T-cell (primary cell): ENCODE results near the gene A2ML1. TPM values are rescaled to one million over a fixed set of nuclear protein-coding genes. Genes with fewer than 3 reads are reported as not detected.
"Not testable (repeated sequence)": the region's sequence is repeated elsewhere in the genome, so short reads cannot be mapped to it uniquely, and the experiment has no call there.

Experiments
- ATAC-seq, 4 experiments: fragments of 200-7000 bp in 3 of 4; fragments of 150-1000 bp in 1 of 4; cut with Tn5 transposase; replicated peaks in 1 of 4; 1 replicate in 3 of 4; 2 replicates in 1 of 4; pipeline ENCODE4 v1.10.0; 2021; ENCODE audit warnings: moderate library complexity in 3 of 4, mild to moderate bottlenecking in 2 of 4, moderate number of reproducible peaks in 1 of 4
- CTCF ChIA-PET, 2 donors: fragments of 300-600 bp; sonication (Branson Sonifier 250); formaldehyde crosslinking; loops; one replicate each; lab custom pipeline; 2022; ENCODE audit warnings: antibody characterized with exemption in 2 of 2; lab: Charles Lee
- POLR2A ChIA-PET, 2 donors: fragments of 300-600 bp; sonication (Branson Sonifier 250); formaldehyde crosslinking; loops; one replicate each; lab custom pipeline; 2022; ENCODE audit warnings: antibody characterized with exemption in 2 of 2; lab: Charles Lee
- DNase-seq, 35 experiments: peaks; one replicate each; pipeline versions ENCODE4 v3.0.0 to v3.0.0-alpha.2; 2013 to 2023
- H3K27ac ChIP-seq: one replicate; pipeline ENCODE4 v1.5.1; 2013; ENCODE audit warnings: low read length
- H3K27me3 ChIP-seq, 2 experiments: replicated peaks in 1 of 2; 1 replicate in 1 of 2; 2 replicates in 1 of 2; pipeline versions ENCODE4 v1.6.1 to v1.7.0; 2013; ENCODE audit warnings: low read length in 1 of 2, mixed read lengths in 1 of 2; ENCODE audit not compliant: control insufficient read depth in 2 of 2, insufficient read depth in 2 of 2; ENCODE audit errors: extremely low read depth in 1 of 2
- H3K36me3 ChIP-seq, 2 donors: 1 replicate in 1 of 2; 2 replicates in 1 of 2; pipeline versions ENCODE4 v1.6.1 to v1.7.0; 2013; ENCODE audit warnings: low read length in 1 of 2; ENCODE audit not compliant: control insufficient read depth in 2 of 2, insufficient read depth in 1 of 2; ENCODE audit errors: extremely low read depth in 1 of 2
- H3K4me1 ChIP-seq, 2 experiments: 1 replicate in 1 of 2; 2 replicates in 1 of 2; pipeline versions ENCODE4 v1.6.1 to v1.7.0; 2013; ENCODE audit warnings: low read length in 2 of 2, mixed read lengths in 1 of 2; ENCODE audit not compliant: insufficient read depth in 2 of 2, control insufficient read depth in 1 of 2; ENCODE audit errors: extremely low read depth in 1 of 2
- H3K4me3 ChIP-seq, 2 donors: 1 replicate in 1 of 2; 2 replicates in 1 of 2; pipeline versions ENCODE4 v1.5.1 to v1.7.0; 2013; ENCODE audit warnings: mild to moderate bottlenecking in 2 of 2, low read length in 1 of 2, moderate library complexity in 1 of 2; ENCODE audit not compliant: control insufficient read depth in 1 of 2; ENCODE audit errors: extremely low read depth in 1 of 2
- H3K9me3 ChIP-seq: 2 replicates; pipeline ENCODE4 v1.7.0; 2013
- H3K27ac Mint-ChIP-seq, 2 donors: one replicate each; pipeline ENCODE4 v1.8.0; 2020 to 2021; ENCODE audit warnings: mild to moderate bottlenecking in 2 of 2, mixed read lengths in 2 of 2
- H3K27me3 Mint-ChIP-seq, 2 donors: one replicate each; pipeline ENCODE4 v1.8.0; 2021 to 2022; ENCODE audit warnings: mixed read lengths in 2 of 2
- H3K36me3 Mint-ChIP-seq: one replicate; pipeline ENCODE4 v1.8.0; 2021; ENCODE audit warnings: mixed read lengths
- H3K4me1 Mint-ChIP-seq, 3 donors: one replicate each; pipeline ENCODE4 v1.8.0; 2020 to 2022; ENCODE audit warnings: mixed read lengths in 3 of 3, mild to moderate bottlenecking in 1 of 3
- H3K4me3 Mint-ChIP-seq, 3 donors: one replicate each; pipeline ENCODE4 v1.8.0; 2020 to 2022; ENCODE audit warnings: mild to moderate bottlenecking in 3 of 3, mixed read lengths in 3 of 3, moderate library complexity in 3 of 3
- H3K9me3 Mint-ChIP-seq, 3 donors: one replicate each; pipeline ENCODE4 v1.8.0; 2020 to 2022; ENCODE audit warnings: mixed read lengths in 3 of 3
- WGBS: methylation state at CpG from one replicate; pipeline ENCODE4 v1.1.5; 2013; ENCODE audit warnings: missing lambda C conversion rate; ENCODE audit not compliant: insufficient coverage; 5-methylcytosine and 5-hydroxymethylcytosine counted together
- total RNA-seq, 35 experiments: library from RNA in 6 of 35; stranded (reverse) in 6 of 35; fragments of 120-200 nt in 1 of 35; gene quantifications; one replicate each; pipeline versions ENCODE4 v1.2.1 to v1.2.4 and lab custom pipeline; 2013 to 2026

The A2ML1 gene
- total RNA-seq, 5 donors from 2014 or later (not counting 1 experiment from before 2014, with no cell fraction given) = not detected

DNA sequence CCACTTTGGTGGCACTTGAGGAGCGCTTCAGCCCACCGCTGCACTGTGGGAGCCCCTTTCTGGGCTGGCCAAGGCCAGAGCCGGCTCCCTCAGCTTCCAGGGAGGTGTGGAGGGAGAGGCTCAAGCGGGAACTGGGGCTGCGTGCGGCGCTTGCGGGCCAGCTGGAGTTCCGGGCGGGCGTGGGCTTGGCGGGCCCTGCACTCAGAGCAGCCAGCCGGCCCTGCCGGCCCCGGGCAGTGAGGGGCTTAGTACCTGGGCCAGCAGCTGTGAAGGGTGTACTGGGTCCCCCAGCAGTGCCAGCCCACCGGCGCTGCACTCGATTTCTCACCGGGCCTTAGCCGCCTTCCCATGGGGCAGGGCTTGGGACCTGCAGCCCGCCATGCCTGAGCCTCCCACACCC, 27.8 kb upstream of the A2ML1 start:
- WGBS = 94% methylated on average over 20 of the region's 21 CpGs
- H3K27ac ChIP-seq, H3K4me1 Mint-ChIP-seq, H3K4me3 ChIP-seq, POLR2A ChIA-PET, H3K27me3 Mint-ChIP-seq, CTCF ChIA-PET, H3K9me3 Mint-ChIP-seq, H3K36me3 Mint-ChIP-seq, H3K27ac Mint-ChIP-seq, ATAC-seq, DNase-seq, H3K9me3 ChIP-seq, H3K27me3 ChIP-seq, H3K36me3 ChIP-seq, H3K4me3 Mint-ChIP-seq, H3K4me1 ChIP-seq: not testable (repeated sequence)

DNA sequence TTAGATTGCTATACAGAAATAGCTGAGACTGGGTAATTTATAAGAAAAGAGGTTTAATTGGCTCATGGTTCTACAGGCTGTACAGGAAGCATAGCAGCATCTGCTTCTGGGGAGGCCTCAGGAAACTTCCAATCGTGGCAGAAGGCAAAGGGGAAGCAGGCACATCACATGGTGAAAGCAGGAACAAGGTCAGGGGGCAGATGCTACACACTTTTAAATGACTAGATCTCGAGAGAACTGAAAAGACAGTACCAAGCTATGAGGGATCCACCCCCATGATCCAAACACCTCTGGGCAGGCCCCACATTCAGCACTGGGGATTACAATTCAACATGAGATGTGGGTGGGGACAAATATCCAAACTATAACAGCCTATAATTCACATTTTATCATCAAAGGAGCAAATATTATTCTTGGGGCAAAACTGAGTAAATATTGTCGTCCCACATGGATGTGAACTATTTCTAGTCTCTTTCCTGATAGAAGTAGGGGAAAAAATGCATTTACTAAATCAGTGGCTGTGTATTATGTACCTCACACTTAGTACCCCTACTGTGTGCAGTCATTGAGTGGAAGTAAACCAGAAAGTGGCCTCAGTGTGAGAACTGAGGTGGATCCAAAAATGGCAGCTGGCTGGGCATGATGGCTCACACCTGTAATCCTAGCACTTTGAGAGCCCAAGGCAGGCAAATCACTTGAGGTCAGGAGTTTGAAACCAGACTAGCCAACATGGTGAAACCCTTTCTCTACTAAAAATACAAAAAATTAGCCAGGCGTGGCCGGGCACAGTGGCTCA, 25.4 kb upstream of the A2ML1 start:
- WGBS = 83% methylated on average over 2 of the region's 5 CpGs
- no peak overlapping the region for H3K4me3 Mint-ChIP-seq
- Histone ChIP-seq H3K4me1 (no peaks in the 10 kb centered on the region), H3K27ac (no peak overlapping the region), H3K36me3 (no peaks in the 10 kb centered on the region), H3K4me3 (no peak overlapping the region), H3K27me3 (peaks cover 0 to 5% of the 10 kb centered on the region in 2 experiments), H3K9me3 (no peaks in the 10 kb centered on the region)
- H3K27me3 Mint-ChIP-seq = no peaks in the 10 kb centered on the region
- POLR2A ChIA-PET = no interaction called here
- no peak for ATAC-seq
- no peak for DNase-seq
- CTCF ChIA-PET = interaction anchor here in 1 of 2 donors (0.6 kb wide), 1 partner anchor 316 kb away, joined by 3 read pairs; no protein-coding TSS in a partner anchor
- H3K36me3 Mint-ChIP-seq = no peaks in the 10 kb centered on the region
- no peak overlapping the region for H3K27ac Mint-ChIP-seq
- H3K4me1 Mint-ChIP-seq = no peaks in the 10 kb centered on the region
- H3K9me3 Mint-ChIP-seq = no peaks in the 10 kb centered on the region

DNA sequence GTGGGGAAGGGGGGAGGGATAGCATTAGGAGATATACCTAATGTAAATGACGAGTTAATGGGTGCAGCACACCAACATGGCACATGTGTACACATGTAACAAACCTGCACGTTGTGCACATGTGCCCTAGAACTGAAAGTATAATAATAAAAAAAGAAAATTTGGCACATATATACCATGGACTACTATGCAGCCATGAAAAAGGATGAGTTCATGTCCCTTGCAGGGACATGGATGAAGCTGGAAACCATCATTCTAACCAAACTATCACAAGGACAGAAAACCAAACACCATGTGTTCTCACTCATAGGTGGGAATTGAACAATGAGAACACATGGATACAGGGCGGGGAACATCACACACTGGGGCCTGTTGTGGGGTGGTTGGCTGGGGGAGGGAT, 21.2 kb upstream of the A2ML1 start:
- WGBS = no CpG with 5 or more reads among the region's 3 CpGs
- H3K36me3 ChIP-seq, H3K27me3 Mint-ChIP-seq, POLR2A ChIA-PET, H3K9me3 Mint-ChIP-seq, H3K9me3 ChIP-seq, H3K27me3 ChIP-seq, ATAC-seq, H3K4me1 Mint-ChIP-seq, CTCF ChIA-PET, H3K4me3 ChIP-seq, DNase-seq, H3K4me1 ChIP-seq, H3K4me3 Mint-ChIP-seq, H3K36me3 Mint-ChIP-seq, H3K27ac ChIP-seq, H3K27ac Mint-ChIP-seq: not testable (repeated sequence)

DNA sequence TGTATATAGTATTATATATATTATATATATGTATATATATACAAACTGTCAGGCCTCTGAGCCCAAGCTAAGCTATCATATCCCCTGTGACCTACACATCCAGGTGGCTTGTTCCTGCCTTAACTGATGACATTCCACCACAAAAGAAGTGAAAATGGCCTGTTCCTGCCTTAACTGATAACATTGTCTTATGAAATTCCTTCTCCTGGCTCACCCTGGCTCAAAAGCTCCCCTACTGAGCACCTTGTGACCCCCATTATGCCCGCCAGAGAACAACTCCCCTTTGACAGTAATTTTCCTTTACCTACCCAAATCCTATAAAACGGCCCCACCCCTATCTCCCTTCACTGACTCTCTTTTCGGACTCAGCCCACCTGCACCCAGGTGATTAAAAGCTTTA, 17.6 kb upstream of the A2ML1 start:
- H3K27ac ChIP-seq, POLR2A ChIA-PET, CTCF ChIA-PET, H3K9me3 Mint-ChIP-seq, H3K4me1 ChIP-seq, DNase-seq, H3K27me3 ChIP-seq, H3K4me1 Mint-ChIP-seq, H3K27me3 Mint-ChIP-seq, ATAC-seq, H3K4me3 Mint-ChIP-seq, H3K9me3 ChIP-seq, H3K36me3 Mint-ChIP-seq, H3K27ac Mint-ChIP-seq, H3K4me3 ChIP-seq, H3K36me3 ChIP-seq: not testable (repeated sequence)
- no CpG with 5 or more reads among the region's 3 CpGs for WGBS

DNA sequence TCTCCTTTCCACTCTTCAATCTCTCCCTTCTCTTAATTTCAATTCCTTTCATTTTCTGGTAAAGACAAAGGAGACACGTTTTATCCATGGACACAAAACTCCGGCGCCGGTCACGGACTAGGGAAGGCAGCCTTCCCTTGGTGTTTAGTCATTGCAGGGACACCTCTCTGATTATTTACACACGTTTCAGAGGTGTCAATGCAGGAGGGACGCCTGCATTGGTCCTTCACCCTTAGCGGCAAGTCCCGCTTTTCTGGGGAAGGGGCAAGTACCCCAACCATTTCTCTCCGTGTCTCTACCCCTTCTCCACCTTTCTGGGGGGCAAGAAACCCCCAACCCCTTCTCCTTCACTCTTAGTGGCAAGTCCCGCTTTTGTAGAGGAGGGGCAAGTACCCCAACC, 16.9 kb upstream of the A2ML1 start:
- H3K9me3 Mint-ChIP-seq, H3K27ac ChIP-seq, H3K27me3 ChIP-seq, CTCF ChIA-PET, H3K4me1 ChIP-seq, H3K27ac Mint-ChIP-seq, H3K4me1 Mint-ChIP-seq, H3K4me3 Mint-ChIP-seq, DNase-seq, H3K9me3 ChIP-seq, H3K36me3 Mint-ChIP-seq, H3K36me3 ChIP-seq, ATAC-seq, H3K27me3 Mint-ChIP-seq, POLR2A ChIA-PET, H3K4me3 ChIP-seq: not testable (repeated sequence)
- 87% methylated on average over 9 of the region's 11 CpGs for WGBS

DNA sequence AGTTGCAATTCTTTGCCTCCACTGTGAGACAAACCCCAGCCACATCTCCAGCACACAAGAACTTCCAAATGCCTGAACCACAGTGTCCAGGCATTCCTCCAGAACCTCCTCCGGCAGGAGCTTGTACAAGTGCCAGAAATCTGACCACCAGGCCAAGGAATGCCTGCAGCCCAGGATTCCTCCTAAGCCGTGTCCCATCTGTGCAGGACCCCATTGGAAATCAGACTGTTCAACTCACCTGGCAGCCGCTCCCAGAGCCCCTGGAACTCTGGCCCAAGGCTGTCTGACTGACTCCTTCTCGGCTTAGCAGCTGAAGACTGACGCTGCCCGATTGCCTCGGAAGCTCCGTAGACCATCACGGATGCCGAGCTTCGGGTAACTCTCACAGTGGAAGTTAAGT, 15.3 kb upstream of the A2ML1 start:
- H3K4me3 Mint-ChIP-seq, CTCF ChIA-PET: not testable (repeated sequence)

DNA sequence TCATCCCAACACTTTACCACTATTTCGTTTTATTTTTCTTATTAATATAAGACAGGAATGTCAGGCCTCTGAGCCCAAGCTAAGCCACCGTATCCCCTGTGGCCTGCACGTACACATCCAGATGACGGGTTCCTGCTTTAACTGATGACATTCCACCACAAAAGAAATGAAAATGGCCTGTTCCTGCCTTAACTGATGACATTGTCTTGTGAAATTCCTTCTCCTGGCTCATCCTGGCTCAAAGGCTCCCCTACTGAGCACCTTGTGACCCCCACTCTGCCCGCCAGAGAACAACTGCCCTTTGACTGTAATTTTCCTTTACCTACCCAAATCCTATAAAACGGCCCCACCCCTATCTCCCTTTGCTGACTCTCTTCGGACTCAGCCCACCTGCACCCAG, 12.3 kb upstream of the A2ML1 start:
- H3K4me1 ChIP-seq, H3K36me3 Mint-ChIP-seq, H3K4me3 Mint-ChIP-seq, CTCF ChIA-PET, H3K36me3 ChIP-seq, H3K9me3 ChIP-seq, H3K4me1 Mint-ChIP-seq, DNase-seq, H3K4me3 ChIP-seq, ATAC-seq, H3K27me3 ChIP-seq, H3K27me3 Mint-ChIP-seq, H3K9me3 Mint-ChIP-seq, H3K27ac ChIP-seq, H3K27ac Mint-ChIP-seq, POLR2A ChIA-PET: not testable (repeated sequence)
- WGBS = 87% methylated on average over 6 of the region's 7 CpGs

More for the DNA sequence above, 15.3 kb upstream of the A2ML1 start:
- H3K4me3 ChIP-seq, H3K9me3 Mint-ChIP-seq, H3K36me3 ChIP-seq, H3K27ac Mint-ChIP-seq, H3K36me3 Mint-ChIP-seq, H3K27me3 Mint-ChIP-seq, H3K4me1 Mint-ChIP-seq, H3K27ac ChIP-seq, ATAC-seq, DNase-seq, H3K27me3 ChIP-seq, H3K4me1 ChIP-seq, POLR2A ChIA-PET, H3K9me3 ChIP-seq: not testable (repeated sequence)
- 93% methylated on average over 5 of the region's 11 CpGs for WGBS
